Measurements from ENCODE around the gene SMCO2. TPM values are rescaled to one million over a fixed set of nuclear protein-coding genes. Genes with fewer than 3 reads are reported as not detected.

Gene SMCO2
- total and polyA plus RNA-seq, 2 experiments from 2014 or later: not detected

DNA sequence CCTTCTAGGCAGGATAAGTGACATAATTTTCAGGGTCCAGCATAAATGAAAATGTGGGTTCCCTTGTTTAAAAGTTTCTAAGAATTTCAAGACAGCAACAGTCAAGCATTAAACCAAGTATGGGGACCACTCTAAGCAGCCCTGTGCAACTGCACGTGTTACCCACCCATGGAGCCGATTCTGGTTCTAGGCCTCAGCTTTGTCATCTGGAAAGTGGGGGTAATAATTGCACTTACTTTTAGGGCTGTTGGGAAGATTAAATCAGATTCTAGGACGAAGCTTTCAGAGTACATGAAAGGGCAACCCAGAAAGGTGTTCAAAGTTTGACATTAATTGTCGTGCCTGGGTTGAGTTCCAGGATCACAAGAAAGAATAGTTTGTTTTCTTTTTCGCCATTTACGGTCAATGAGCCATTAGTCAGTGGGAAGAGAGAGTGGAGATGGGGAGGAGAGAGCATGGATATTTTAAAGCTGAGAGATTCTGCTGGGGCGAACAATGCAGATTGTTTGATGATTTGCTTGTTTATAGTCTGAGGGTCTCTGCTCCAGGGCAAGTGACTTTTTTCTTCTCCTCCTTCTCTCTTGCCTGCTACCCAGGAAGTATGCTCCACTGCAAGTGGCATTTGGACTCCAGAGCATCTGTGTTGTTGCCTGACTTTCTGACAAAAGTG, 66.8 kb downstream of the SMCO2 start:
- no peak for DNase-seq (ENCODE audit: low spot score)
- Histone ChIP-seq H3K79me2 (no peaks in the 10 kb centered on the region), H3K27me3 (no peaks in the 10 kb centered on the region), H3K4me3 (no peak overlapping the region), H2AFZ (no peak overlapping the region), H3K4me2 (no peak overlapping the region), H3K9me3 (ENCODE audit: low read depth) (no peaks in the 10 kb centered on the region), H3K9me2 (replicated peaks; ENCODE audit: insufficient read depth) (no peaks in the 10 kb centered on the region), H3K4me1 (ENCODE audit: insufficient read depth) (peaks cover 7% of the 10 kb centered on the region), H4K20me1 (ENCODE audit: insufficient read depth, poor library complexity, severe bottlenecking) (no peaks in the 10 kb centered on the region), H3K36me3 (replicated peaks; ENCODE audit: insufficient read depth, low read depth) (no peaks in the 10 kb centered on the region), H3K27ac (no peak overlapping the region)
- TF ChIP-seq EZH2 (IDR thresholded peaks at IDR 0.05; ENCODE audit: borderline replicate concordance) (no peak), EZH2phosphoT487 (IDR thresholded peaks at IDR 0.05; ENCODE audit: low read depth, severe bottlenecking, unreplicated experiment) (no peak)
- TF ChIP-seq, protein P1, sequence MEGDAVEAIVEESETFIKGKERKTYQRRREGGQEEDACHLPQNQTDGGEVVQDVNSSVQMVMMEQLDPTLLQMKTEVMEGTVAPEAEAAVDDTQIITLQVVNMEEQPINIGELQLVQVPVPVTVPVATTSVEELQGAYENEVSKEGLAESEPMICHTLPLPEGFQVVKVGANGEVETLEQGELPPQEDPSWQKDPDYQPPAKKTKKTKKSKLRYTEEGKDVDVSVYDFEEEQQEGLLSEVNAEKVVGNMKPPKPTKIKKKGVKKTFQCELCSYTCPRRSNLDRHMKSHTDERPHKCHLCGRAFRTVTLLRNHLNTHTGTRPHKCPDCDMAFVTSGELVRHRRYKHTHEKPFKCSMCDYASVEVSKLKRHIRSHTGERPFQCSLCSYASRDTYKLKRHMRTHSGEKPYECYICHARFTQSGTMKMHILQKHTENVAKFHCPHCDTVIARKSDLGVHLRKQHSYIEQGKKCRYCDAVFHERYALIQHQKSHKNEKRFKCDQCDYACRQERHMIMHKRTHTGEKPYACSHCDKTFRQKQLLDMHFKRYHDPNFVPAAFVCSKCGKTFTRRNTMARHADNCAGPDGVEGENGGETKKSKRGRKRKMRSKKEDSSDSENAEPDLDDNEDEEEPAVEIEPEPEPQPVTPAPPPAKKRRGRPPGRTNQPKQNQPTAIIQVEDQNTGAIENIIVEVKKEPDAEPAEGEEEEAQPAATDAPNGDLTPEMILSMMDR (IDR thresholded peaks at IDR 0.05; ENCODE audit: poor library complexity): no peak
- 78% methylated on average over 7 of the region's 7 CpGs for WGBS (ENCODE audit: low lambda C conversion rate, missing lambda C conversion rate)

DNA sequence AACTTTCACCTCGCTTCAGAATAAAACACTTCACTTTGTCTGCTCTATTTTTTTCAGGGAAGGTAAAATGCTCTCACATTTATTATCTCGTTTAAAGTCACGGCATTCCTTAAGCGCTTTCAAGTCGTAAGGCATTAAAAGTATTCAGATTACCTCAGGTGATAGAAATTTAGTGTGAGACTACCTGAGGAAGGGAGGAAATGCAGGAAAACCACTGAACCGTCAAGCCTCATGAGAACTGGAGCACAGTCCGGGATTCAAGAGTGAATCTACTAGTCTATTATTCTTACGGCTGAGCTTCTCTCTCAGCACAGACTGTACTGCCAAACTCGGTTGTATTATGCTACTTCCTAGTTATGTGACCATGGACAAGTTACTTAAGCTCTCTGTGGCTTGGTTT, 69.1 kb downstream of the SMCO2 start:
- WGBS (ENCODE audit: low lambda C conversion rate, missing lambda C conversion rate): 53% methylated on average over 9 of the region's 9 CpGs
- H3K27ac ChIP-seq: no peak overlapping the region
- H3K9me3 ChIP-seq (ENCODE audit: low read depth): no peaks in the 10 kb centered on the region

DNA sequence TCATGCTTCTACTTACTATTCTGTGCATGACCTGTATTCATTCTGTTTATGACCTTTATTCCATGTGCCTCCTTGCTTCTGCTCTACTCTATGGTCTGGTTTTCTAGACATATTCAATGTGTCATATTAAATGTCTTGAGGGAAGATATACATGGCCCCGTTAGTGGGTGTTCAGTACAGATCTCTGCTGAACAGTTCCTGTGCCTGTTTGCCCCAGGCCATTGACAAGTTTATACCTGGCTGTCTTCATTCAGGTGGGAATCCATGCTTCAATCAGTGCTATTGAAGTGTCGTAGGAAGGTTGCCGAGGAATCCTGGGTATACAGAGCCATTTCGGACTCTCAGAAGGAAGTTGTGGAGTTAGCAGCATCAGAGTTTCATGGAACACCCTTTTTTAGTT, 70.1 kb downstream of the SMCO2 start:
- TF ChIP-seq EZH2phosphoT487 (IDR thresholded peaks at IDR 0.05; ENCODE audit: low read depth, severe bottlenecking, unreplicated experiment) (no peak), EZH2 (IDR thresholded peaks at IDR 0.05; ENCODE audit: borderline replicate concordance) (no peak)
- TF ChIP-seq, protein P1 (IDR thresholded peaks at IDR 0.05; ENCODE audit: poor library complexity): no peak
- Histone ChIP-seq H3K4me1 (ENCODE audit: insufficient read depth) (peaks cover 4% of the 10 kb centered on the region), H3K27ac (no peak overlapping the region), H3K9me2 (replicated peaks; ENCODE audit: insufficient read depth) (no peaks in the 10 kb centered on the region), H3K79me2 (no peaks in the 10 kb centered on the region), H3K27me3 (no peaks in the 10 kb centered on the region), H3K9me3 (ENCODE audit: low read depth) (no peaks in the 10 kb centered on the region), H4K20me1 (ENCODE audit: insufficient read depth, poor library complexity, severe bottlenecking) (no peaks in the 10 kb centered on the region), H3K36me3 (replicated peaks; ENCODE audit: insufficient read depth, low read depth) (no peaks in the 10 kb centered on the region), H3K4me2 (no peak overlapping the region), H2AFZ (no peak overlapping the region), H3K4me3 (no peak overlapping the region)
- no peak for DNase-seq (ENCODE audit: low spot score)
- whole genome bisulfite sequencing (ENCODE audit: low lambda C conversion rate, missing lambda C conversion rate): 53% methylated on average over 4 of the region's 4 CpGs

More for the DNA sequence above, 69.1 kb downstream of the SMCO2 start:
- H3K4me3 ChIP-seq: no peak overlapping the region
- H3K9me2 ChIP-seq (replicated peaks; ENCODE audit: insufficient read depth): no peaks in the 10 kb centered on the region
- H3K79me2 ChIP-seq: no peaks in the 10 kb centered on the region
- H3K4me1 ChIP-seq (ENCODE audit: insufficient read depth): peaks cover 7% of the 10 kb centered on the region
- no peak for DNase-seq (ENCODE audit: low spot score)
- no peaks in the 10 kb centered on the region for H3K36me3 ChIP-seq (replicated peaks; ENCODE audit: insufficient read depth, low read depth)
- TF ChIP-seq EZH2 (IDR thresholded peaks at IDR 0.05; ENCODE audit: borderline replicate concordance) (no peak), EZH2phosphoT487 (IDR thresholded peaks at IDR 0.05; ENCODE audit: low read depth, severe bottlenecking, unreplicated experiment) (no peak)
- TF ChIP-seq, protein P1 (IDR thresholded peaks at IDR 0.05; ENCODE audit: poor library complexity): no peak
- no peaks in the 10 kb centered on the region for H3K27me3 ChIP-seq
- no peak overlapping the region for H3K4me2 ChIP-seq
- no peak overlapping the region for H2AFZ ChIP-seq
- H4K20me1 ChIP-seq (ENCODE audit: insufficient read depth, poor library complexity, severe bottlenecking): no peaks in the 10 kb centered on the region
